Esophagus mucosa (tissue), 1 donor: ENCODE measurements around the gene UBAC2. TPM values are rescaled to one million over a fixed set of nuclear protein-coding genes. Genes with fewer than 3 reads are reported as not detected.

ENCODE experiments used
- ATAC-seq: fragments of 200-7000 bp; cut with Tn5 transposase; one replicate; pipeline ENCODE4 v1.9.1; 2020
- total RNA-seq: library from RNA; stranded (reverse); gene quantifications from one replicate; pipeline ENCODE4 v1.2.4, GENCODE V29; 2023
- donor health status: DM: yes; HTN: yes; CAD: no.

Gene UBAC2
- total RNA-seq, 1 donor from 2014 or later = 59.4 TPM

DNA sequence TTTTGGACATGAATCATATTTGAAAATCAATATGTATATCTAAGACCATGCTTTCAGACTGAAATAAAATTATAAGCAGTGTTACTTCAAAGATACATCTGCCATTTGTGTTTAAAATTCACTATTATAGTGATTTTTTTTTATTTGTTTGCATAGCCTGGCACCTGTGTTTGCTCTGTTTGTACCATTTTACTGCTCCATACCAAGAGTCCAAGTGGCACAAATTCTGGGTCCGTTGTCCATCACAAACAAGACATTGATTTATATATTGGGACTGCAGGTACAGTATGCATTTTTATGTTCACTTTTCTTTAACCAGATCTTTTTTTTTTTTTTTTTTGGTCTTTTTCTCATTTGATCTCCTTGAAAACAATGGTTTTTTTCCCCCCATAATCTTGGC, 113.3 kb downstream of the UBAC2 start:
- ATAC-seq = no peak

- ATAC-seq = no peak
Observed at GRCh38 chr13:99314640-99315176, 114.1 kb downstream of the UBAC2 start.

DNA sequence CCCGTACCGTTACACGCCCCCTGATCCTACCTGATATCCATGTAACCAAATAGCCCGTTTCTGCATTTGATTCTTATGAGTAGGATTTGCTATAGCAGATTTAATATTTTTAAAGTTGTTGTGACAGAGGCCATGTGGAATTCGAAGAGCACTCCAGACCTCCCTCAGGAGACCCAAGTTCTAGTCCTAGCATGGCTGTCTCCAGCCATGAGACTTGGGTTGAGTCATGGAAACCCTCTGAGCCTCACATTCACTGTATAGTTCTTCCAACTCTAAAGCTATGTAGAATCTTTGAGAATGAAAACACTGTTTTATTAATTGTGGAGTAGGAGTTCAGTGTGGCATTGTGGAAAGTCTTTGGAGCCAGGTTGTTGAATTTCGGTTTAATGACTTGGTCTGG, 114.5 kb downstream of the UBAC2 start:
- ATAC-seq = no peak

- no peak for ATAC-seq
Observed at GRCh38 chr13:99316224-99316623, 115.6 kb downstream of the UBAC2 start.

DNA sequence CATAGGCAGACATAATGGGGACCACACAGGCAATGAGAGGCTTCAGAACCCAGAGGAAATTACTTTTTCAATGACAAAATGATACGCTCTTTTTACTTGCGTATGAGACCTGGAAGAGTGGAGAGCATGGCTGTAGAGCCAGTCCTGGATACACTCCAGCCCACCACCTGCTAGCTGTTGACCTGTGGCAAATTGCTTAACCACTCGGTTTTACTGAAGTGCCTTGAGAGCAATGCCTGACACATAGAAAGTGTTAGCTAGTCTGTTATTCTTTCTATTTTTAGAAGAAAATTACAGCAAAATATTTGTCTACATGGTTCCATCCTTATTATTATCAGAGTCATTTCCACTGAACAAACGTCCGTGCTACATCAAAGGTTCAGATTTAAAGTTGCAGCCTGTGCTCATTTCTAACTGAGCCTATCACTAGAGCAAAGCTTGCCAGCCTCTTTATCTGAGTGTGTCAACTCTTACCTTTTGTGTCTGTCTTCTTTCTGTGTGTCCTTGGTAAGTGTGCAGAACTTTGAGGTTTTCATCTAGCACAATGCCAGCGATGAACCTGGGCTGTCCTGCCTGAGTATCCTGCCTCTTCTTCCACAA, 116.1 kb downstream of the UBAC2 start:
- ATAC-seq = no peak

DNA sequence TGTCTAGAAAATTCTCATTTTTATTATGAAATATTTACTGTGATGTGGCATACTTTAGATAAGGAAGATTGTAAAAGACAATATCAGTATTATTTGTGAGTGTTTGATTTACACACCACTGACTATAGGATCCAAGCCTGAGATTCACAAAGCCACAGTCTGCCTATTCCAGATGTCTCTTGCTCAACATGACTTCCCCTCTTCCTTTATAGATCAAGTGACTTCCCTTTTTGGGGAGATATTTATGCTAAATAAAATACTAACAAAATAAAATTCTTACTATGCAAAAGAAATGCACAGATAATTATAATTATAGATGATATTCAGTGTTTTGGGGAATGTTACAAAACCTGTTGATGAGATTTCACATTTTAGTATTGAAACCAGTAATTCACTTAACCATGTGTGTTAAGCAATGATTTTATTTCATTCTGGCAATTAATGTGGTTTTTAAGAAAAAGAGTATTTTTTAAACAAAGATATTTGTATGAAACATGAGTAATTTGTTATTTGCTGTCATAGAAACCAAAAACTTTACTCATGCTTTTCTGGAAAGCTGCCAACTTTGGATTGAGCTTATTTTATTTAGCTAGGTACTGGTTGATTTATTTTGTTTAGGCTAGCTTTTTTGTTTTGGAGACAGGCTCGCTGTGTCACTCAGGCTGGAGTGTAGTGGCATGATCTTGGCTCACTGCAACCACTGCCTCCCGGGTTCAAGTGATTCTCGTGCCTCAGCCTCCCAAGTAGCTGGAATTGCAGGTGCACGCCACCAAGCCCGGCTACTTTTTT, 120.2 kb downstream of the UBAC2 start:
- no peak for ATAC-seq

- ATAC-seq = no peak
Observed at GRCh38 chr13:99321709-99322108, 121.1 kb downstream of the UBAC2 start.

GRCh38 chr13:99322297-99323103, 121.8 kb downstream of the UBAC2 start:
- peak; percentile 68 for ATAC-seq

DNA sequence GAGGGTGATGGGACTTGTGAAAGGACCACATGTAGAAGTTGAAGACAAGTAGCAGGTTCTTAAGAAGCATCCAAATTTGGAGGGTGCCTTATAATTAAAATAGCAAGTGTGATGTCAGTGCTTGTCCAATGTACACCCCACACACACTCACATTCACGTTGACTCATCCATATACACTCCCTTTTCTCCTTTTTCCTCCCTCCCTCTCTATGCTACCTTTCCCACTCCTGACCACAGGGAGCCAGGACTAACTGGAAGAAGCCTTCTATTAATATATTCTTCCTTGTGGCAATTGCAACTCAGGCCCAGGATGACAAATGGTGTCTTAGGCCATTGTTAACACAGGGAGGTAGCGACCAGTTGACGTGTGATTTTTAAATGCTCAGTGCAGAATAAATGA, 122.8 kb downstream of the UBAC2 start:
- ATAC-seq = peak; percentile 80

GRCh38 chr13:99326012-99326411, 125.4 kb downstream of the UBAC2 start:
- ATAC-seq = no peak

DNA sequence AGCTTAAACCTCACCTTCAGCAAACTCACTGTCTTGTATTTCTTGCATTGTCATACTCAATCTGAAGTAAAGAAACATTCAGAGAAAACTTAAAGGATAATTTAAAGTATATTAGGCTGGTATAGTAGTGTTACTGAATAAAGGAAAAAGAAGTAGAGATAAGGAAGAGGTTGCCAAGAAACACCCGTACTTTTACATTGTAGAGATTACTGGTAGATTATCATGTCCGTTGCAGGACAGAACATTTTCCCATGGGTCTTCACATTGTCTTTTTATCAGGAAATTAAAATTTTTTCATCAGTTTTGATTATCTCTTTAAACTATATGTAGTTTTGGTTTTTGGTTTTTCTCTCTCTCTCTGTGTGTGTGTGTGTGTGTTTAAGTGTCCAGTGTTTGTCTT, 126.5 kb downstream of the UBAC2 start:
- ATAC-seq = no peak

- no peak for ATAC-seq
Observed at GRCh38 chr13:99327761-99328160, 127.1 kb downstream of the UBAC2 start.

DNA sequence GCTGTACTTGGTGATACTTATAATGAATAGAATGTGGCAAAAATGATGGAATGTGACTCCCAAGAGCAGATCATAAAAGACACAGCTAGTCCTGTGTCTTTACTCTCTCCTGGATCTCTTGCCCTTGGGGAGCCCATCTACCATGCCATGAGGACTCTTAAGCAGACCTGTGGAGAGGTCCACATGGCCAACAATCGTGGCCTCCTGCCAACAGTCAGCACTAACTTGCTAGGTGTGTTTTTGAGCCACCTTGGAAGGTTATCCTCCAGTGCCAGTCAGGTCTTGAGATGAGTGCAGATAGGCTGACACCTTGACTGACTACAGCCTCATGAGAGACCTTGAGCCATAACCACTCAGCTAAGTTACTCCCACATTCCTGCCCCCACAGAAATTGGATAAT, 128.8 kb downstream of the UBAC2 start:
- ATAC-seq = peak; percentile 20

GRCh38 chr13:99330942-99331341, 130.3 kb downstream of the UBAC2 start:
- no peak for ATAC-seq

DNA sequence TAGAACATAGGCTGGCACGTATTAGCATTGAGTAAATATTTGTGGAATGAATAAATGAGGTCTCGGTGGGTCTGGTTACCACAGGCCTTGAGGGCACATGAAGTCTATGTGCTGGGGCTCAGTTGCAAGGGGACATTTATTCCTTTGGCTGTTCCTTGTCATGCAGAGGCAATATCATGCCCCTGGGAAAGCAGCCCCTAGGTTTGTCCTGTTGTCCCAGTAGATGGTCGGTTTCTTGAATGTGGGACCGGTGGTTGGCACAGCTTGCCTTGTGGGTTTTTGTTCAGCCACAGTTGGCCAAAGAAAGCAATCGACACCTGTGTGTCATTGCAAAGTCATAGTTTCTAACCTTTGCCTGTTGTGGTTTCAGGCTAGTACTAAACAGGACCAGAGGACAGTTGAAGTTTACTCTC, 131.2 kb downstream of the UBAC2 start:
- ATAC-seq = no peak

DNA sequence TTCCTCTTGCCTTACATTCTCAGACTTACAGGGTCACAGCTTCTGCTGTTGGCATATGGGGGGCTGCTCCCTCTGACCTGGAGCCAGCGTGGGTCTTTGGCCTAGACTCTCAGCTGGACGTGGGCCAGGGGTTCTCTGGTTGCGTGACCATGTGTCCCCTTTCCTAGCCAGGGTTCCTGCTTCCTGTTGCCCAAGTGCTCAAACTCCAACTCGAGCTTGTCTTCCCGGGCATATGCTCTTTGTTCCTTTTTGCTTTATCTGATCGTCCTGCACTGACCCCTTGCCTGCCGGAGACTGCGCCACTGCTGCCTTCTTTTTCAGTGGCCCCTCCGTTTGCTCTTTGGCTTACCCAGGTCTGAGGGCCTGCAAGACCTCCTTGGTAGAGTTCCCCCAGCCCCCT, 131.8 kb downstream of the UBAC2 start:
- ATAC-seq = no peak

GRCh38 chr13:99334221-99334620, 133.6 kb downstream of the UBAC2 start:
- ATAC-seq = no peak

DNA sequence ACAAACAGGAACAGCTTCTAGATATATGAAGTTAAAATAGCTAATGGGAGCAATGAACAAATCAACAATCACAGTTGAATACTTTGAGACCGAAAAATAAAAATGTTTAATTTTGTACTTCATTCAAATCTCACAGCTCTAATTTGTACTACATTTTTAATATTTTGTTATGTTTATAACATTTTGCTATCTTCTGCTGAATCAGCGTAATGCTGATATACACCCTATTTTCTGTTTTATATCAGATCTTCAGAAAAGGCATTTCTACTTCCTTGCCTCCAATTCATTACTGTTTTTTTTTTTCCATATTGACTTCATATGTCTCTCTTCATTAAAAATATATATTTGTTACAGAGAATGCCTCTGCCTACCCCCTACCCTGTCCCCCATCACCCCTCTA, 134.4 kb downstream of the UBAC2 start:
- ATAC-seq = no peak

GRCh38 chr13:99335603-99336002, 134.9 kb downstream of the UBAC2 start:
- ATAC-seq = peak; percentile 17

DNA sequence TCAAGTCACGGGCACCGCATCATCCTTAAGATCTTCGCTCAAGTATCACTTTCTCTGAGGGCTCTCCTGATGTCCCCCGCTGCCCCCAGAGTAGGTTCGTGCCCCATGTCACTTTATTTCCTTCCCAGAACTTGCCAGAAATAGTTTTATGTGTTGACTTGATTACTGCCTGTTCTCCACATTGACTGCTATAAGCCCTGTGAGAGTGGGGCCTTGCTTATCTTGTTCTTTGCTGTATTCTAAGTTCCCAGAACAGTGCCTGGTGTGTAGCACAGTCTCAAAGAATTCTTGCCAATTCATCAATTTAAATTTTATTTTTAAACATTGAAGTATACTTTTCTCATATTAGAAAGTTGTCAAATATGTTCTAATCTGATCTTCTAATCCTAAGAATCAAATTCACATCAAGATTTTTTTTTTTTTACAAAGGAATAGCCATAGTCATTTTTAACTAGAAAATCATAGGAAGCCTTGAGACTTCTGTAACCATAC, 138.6 kb downstream of the UBAC2 start:
- ATAC-seq = no peak

GRCh38 chr13:99339736-99340397, 139.2 kb downstream of the UBAC2 start:
- ATAC-seq = peak; percentile 40

DNA sequence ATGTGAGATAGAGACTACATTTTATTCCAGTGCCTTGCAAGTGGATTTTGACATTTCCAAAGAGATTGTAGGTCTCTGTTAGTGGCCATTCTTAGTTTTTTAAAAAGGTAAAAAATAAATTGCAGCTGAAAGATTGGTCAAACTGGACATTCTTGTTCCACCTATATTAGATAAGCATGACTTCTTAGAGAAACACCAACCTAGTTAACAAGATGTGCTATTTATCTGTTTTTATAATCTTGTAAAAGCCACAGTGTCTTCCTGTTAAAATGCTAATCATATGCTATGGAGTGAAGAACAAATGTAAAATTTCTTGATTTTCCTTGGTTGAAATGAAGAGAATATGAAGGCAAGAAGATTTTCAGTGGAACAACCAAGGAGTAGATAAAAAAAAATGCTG, 140.0 kb downstream of the UBAC2 start:
- ATAC-seq = no peak
